CD4-positive, alpha-beta T cell (primary cell): ENCODE results near the gene GABPB1. TPM values are rescaled to one million over a fixed set of nuclear protein-coding genes. Genes with fewer than 3 reads are reported as not detected.

Experiments
- ATAC-seq: fragments of 200-7000 bp; cut with Tn5 transposase; one replicate; pipeline ENCODE4 v1.10.0; 2022; ENCODE audit warnings: mild to moderate bottlenecking; ENCODE audit not compliant: poor library complexity
- CTCF ChIA-PET: fragments of 350-600 bp; sonication (Branson Sonifier 250); formaldehyde crosslinking; loops from one replicate; lab custom pipeline; 2021; ENCODE audit warnings: antibody characterized with exemption, inconsistent platforms; lab: Charles Lee
- POLR2A ChIA-PET: fragments of 350-600 bp; sonication (Branson Sonifier 250); formaldehyde crosslinking; loops from one replicate; lab custom pipeline; 2021; ENCODE audit warnings: antibody characterized with exemption, inconsistent platforms; lab: Charles Lee
- DNase-seq, 14 experiments: peaks; one replicate each; pipeline ENCODE4 v3.0.0-alpha.2; 2013 to 2020; ENCODE audit warnings: mixed read lengths in 2 of 14
- H3K27ac ChIP-seq, 2 donors: one replicate each; pipeline versions ENCODE4 v1.5.1 to v1.7.0; 2013; ENCODE audit warnings: low read length in 2 of 2, low read depth in 1 of 2, mild to moderate bottlenecking in 1 of 2
- H3K27me3 ChIP-seq, 2 experiments: 1 replicate in 1 of 2; 2 replicates in 1 of 2; pipeline versions ENCODE4 v1.6.1 to v1.7.0; 2013; ENCODE audit warnings: low read length in 2 of 2, control low read depth in 1 of 2, mild to moderate bottlenecking in 1 of 2, moderate library complexity in 1 of 2; ENCODE audit not compliant: insufficient read depth in 2 of 2, control insufficient read depth in 1 of 2
- H3K36me3 ChIP-seq: one replicate; pipeline ENCODE4 v1.6.1; 2013; ENCODE audit warnings: low read length, control low read depth; ENCODE audit not compliant: insufficient read depth
- H3K4me1 ChIP-seq: one replicate; pipeline ENCODE4 v1.6.1; 2013; ENCODE audit warnings: low read length, control low read depth; ENCODE audit not compliant: insufficient read depth
- H3K4me3 ChIP-seq: one replicate; pipeline ENCODE4 v1.5.1; 2013; ENCODE audit warnings: mild to moderate bottlenecking, low read length, moderate library complexity
- H3K9me3 ChIP-seq, 2 experiments: 1 replicate in 1 of 2; 2 replicates in 1 of 2; pipeline versions ENCODE4 v1.6.1 to v1.7.0; 2013; ENCODE audit warnings: low read length in 2 of 2, mild to moderate bottlenecking in 2 of 2, control low read depth in 1 of 2, moderate library complexity in 1 of 2; ENCODE audit not compliant: control insufficient read depth in 1 of 2, insufficient read depth in 1 of 2
- H3K27ac Mint-ChIP-seq: one replicate; pipeline ENCODE4 v1.8.0; 2020; ENCODE audit warnings: mixed read lengths
- H3K27me3 Mint-ChIP-seq: one replicate; pipeline ENCODE4 v1.8.0; 2021; ENCODE audit warnings: mixed read lengths
- H3K36me3 Mint-ChIP-seq: one replicate; pipeline ENCODE4 v1.8.0; 2021; ENCODE audit warnings: low read depth, mixed read lengths
- H3K4me1 Mint-ChIP-seq: one replicate; pipeline ENCODE4 v1.8.0; 2021; ENCODE audit warnings: low read depth, mixed read lengths
- H3K4me3 Mint-ChIP-seq: one replicate; pipeline ENCODE4 v1.8.0; 2020; ENCODE audit warnings: mild to moderate bottlenecking, mixed read lengths
- H3K9me3 Mint-ChIP-seq: one replicate; pipeline ENCODE4 v1.8.0; 2020; ENCODE audit warnings: mixed read lengths
- CTCF ChIP-seq: fragments of 200-600 bp; IDR thresholded peaks from one replicate; pipeline ENCODE4 v1.8.0; 2022; ENCODE audit warnings: antibody characterized with exemption, mild to moderate bottlenecking
- intact Hi-C, 2 experiments: fragments of 100-400 bp; cut with DNase I in 1 of 2; cut with micrococcal nuclease in 1 of 2; formaldehyde crosslinking; loops; one replicate each; pipeline versions ENCODE4 v1.15.1 to v1.9.0; 2023 to 2025; cut with DNase I, micrococcal nuclease
- total RNA-seq, 174 experiments: library from RNA in 2 of 174; stranded (reverse) in 2 of 174; gene quantifications; one replicate each; pipeline ENCODE4 v1.2.3 and lab custom pipeline; 2021 to 2026

The GABPB1 gene
- total RNA-seq, 2 experiments from 2014 or later: 25.7 to 27.1 TPM

GRCh38 chr15:50235794-50236193 lies 119.2 kb downstream of the GABPB1 start:
- no peaks in the 10 kb centered on the region for H3K4me1 ChIP-seq
- ChIA-PET CTCF (no interaction called here), POLR2A (no interaction called here)
- no peaks in the 10 kb centered on the region for H3K9me3 ChIP-seq
- no peak overlapping the region for H3K4me3 Mint-ChIP-seq
- no peaks in the 10 kb centered on the region for H3K36me3 Mint-ChIP-seq
- no peaks in the 10 kb centered on the region for H3K36me3 ChIP-seq
- intact Hi-C loops: no loop called here
- DNase-seq (no peak), ATAC-seq (no peak)
- H3K9me3 Mint-ChIP-seq: no peaks in the 10 kb centered on the region
- H3K27ac ChIP-seq: no peak overlapping the region
- no peak overlapping the region for H3K27ac Mint-ChIP-seq
- H3K4me3 ChIP-seq: no peak overlapping the region
- H3K4me1 Mint-ChIP-seq: no peaks in the 10 kb centered on the region
- no peaks in the 10 kb centered on the region for H3K27me3 Mint-ChIP-seq
- H3K27me3 ChIP-seq: no peaks in the 10 kb centered on the region
- TF ChIP-seq CTCF: no peak

- CTCF ChIA-PET: interaction anchor here (0.7 kb wide), 1 partner anchor 570 kb away, joined by 3 read pairs; no protein-coding TSS in a partner anchor
Measured at GRCh38 chr15:50234764-50235163, 120.2 kb downstream of the GABPB1 start.

GRCh38 chr15:50233192-50233736 lies 121.7 kb downstream of the GABPB1 start:
- no peaks in the 10 kb centered on the region for H3K9me3 ChIP-seq
- ChIA-PET POLR2A (no interaction called here), CTCF (no interaction called here)
- H3K4me3 ChIP-seq: no peak overlapping the region
- DNase-seq (no peak), ATAC-seq (no peak)
- H3K27me3 ChIP-seq: no peaks in the 10 kb centered on the region
- H3K4me1 ChIP-seq: no peaks in the 10 kb centered on the region
- Mint-ChIP-seq H3K9me3 (no peaks in the 10 kb centered on the region), H3K27me3 (no peaks in the 10 kb centered on the region), H3K4me1 (no peaks in the 10 kb centered on the region), H3K27ac (no peak overlapping the region), H3K4me3 (no peak overlapping the region), H3K36me3 (no peaks in the 10 kb centered on the region)
- TF ChIP-seq CTCF: no peak
- no peaks in the 10 kb centered on the region for H3K36me3 ChIP-seq
- no peak overlapping the region for H3K27ac ChIP-seq
- intact Hi-C loops: no loop called here

More at GRCh38 chr15:50234764-50235163, 120.2 kb downstream of the GABPB1 start:
- POLR2A ChIA-PET: interaction anchor here (0.7 kb wide), 1 partner anchor 88 kb away, joined by 3 read pairs; no protein-coding TSS in a partner anchor
- Mint-ChIP-seq H3K27me3 (no peaks in the 10 kb centered on the region), H3K27ac (no peak overlapping the region), H3K4me3 (no peak overlapping the region), H3K9me3 (no peaks in the 10 kb centered on the region), H3K36me3 (no peaks in the 10 kb centered on the region), H3K4me1 (no peaks in the 10 kb centered on the region)
- Histone ChIP-seq H3K27me3 (no peaks in the 10 kb centered on the region), H3K9me3 (no peaks in the 10 kb centered on the region), H3K36me3 (no peaks in the 10 kb centered on the region), H3K4me3 (no peak overlapping the region), H3K27ac (no peak overlapping the region), H3K4me1 (no peaks in the 10 kb centered on the region)
- no peak for DNase-seq
- intact Hi-C loops: no loop called here
- no peak for ATAC-seq
- no peak for TF ChIP-seq CTCF
